H54 (cell line): ENCODE measurements around the gene FSTL4.
"Not testable (repeated sequence)": the region's sequence is repeated elsewhere in the genome, so short reads cannot be mapped to it uniquely, and the experiment has no call there.

ENCODE experiments used
- DNase-seq: peaks from one replicate; pipeline ENCODE4 v3.0.0; 2011; ENCODE audit warnings: low spot score, mixed read lengths; ENCODE audit not compliant: insufficient read length
- FAIRE-seq: peaks from 3 replicates; lab custom pipeline; 2011; peaks lifted over from hg19 to GRCh38; lab: Jason Lieb, UNC
- POLR2A ChIP-seq: IDR thresholded peaks from 2 replicates; pipeline ENCODE4 v1.6.1; 2011; ENCODE audit warnings: low read depth, mild to moderate bottlenecking, low read length

Gene FSTL4

DNA sequence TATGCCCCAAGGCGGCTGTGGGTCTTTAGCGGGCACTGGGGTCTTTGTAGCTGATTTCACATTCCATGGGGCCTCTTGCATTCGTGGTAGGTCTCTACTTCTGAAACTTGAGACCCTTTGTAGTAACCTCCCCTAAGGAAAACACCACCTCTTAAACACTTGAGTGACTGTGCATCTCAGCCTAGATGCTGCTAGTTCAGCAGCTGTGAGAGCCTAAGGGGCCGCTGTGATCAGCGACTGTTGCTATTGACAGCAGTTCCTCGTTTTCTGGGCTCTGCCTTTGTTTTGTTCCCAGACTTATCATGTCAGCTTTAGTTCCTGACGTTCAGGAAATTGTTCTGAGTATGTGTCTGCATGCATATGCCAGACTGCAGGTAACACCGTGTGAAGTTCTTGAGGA lies 389.4 kb downstream of the FSTL4 start:
- FAIRE-seq (no peak), DNase-seq (no peak)
- no peak for TF ChIP-seq POLR2A

DNA sequence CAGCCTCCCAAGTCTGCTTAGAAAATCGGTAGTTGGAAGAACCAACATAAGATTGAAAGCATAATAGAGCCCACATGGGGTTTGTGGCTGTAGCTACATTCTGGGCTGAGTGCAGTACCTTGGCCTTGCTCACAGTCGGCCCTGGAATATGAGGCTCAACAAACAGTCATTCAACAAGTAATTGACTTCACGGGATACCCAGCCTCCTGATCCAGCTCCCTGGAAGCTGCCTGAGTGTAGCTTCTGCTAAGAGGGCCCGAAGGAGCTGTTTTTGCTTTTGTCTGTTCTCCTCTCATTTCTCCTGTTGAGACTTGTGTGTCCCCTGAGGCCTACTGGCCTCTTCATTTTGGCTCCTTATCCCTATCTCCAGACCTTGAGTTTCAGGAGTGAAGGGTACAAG lies 389.8 kb downstream of the FSTL4 start:
- no peak for DNase-seq
- FAIRE-seq = no peak
- TF ChIP-seq POLR2A = no peak

DNA sequence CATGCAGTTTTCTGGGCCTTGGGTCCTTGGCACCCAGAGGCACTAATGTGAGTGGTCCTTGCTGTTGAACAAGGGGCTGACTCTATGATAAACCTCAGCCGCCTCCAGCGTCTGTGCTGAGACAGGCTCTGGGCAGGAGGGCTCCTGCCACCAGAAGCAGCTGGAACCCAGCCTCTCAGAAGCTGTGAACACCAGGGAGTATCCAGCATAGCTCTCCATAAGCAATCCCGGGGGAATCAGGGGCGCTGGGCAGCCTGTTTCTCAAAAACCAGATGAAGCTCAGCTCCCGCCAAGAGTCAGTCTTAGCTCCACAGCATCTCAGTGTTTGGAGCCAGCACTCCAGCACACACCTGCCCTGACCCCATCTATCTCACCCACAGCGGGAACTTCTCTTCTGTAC lies 390.3 kb downstream of the FSTL4 start:
- FAIRE-seq (no peak), DNase-seq (no peak)
- TF ChIP-seq POLR2A = no peak

DNA sequence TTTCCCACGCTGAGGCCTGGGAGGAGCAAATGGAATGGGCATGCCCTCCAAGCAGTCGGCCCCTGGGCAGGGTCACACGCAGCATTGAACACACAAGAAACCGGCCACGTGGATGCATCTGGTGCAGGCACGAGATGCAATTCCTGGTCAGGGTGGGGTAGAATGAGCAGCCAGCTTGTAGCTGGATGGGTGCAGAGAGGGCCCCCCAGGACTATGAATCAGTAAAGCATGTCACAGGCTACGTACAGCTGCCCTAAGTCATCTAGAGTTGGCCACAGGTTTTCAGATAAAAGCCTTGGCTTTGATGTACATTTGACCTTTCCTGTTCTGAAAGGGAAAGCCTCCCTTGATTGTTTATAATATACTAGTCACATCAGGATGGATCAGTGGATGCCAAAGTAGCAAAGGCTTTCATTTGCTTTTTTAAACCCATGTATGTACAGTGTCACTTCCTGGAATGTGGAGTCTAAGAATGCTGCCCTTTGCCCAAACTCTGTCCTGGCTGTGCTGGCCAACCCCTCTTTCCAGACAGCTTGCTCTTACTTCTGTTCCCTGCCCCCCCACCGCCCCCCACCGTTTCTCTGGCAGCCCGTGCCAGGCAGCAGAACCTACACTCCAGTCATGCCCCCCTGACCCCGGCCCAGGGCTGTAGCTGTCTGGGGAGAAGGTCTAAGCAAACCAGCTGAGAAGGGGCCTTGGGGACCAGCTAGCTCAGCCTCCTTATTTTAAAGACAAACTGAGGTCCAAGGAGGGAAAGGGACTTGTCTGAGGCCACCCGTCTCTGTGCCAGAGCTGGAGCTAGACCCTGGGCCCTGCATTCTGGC lies 391.3 kb downstream of the FSTL4 start:
- no peak for FAIRE-seq
- no peak for TF ChIP-seq POLR2A
- no peak for DNase-seq

DNA sequence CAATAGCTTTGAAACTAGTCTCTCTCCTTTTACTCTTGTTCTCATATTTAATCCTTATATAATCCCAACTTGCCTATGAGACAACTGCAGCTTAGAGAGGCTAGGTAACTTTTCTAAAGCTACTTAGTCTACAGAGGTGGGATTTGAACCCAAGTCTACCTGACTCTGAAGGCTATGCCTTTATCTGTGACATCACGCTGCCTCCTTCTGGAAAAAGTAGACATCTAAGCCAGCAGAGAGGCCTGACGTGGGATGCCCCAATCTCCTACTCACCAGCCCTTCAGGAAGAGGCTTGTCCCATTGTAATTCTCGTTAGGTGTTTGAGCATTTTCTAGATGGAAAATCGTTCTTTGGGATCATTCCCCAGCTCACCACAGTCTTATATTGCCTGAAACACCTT lies 393.0 kb downstream of the FSTL4 start:
- no peak for TF ChIP-seq POLR2A
- DNase-seq = no peak
- no peak for FAIRE-seq

DNA sequence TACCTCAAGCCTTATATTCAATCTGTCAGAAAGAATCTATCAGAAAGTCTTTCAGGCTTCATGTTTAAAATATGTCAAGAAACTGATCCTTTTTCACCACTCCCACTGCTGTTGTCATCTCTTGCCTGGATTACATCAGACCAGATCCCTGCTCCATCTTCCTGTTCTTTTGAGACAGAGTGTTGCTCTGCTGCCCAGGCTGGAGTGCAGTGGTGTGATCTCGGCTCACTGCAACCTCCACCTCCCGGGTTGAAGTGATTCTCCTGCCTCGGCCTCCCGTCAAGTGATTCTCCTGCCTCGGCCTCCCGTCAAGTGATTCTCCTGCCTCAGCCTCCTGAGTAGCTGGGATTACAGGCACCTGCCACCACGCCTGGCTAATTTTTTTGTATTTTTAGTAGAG lies 396.2 kb downstream of the FSTL4 start:
- DNase-seq, FAIRE-seq: not testable (repeated sequence)

DNA sequence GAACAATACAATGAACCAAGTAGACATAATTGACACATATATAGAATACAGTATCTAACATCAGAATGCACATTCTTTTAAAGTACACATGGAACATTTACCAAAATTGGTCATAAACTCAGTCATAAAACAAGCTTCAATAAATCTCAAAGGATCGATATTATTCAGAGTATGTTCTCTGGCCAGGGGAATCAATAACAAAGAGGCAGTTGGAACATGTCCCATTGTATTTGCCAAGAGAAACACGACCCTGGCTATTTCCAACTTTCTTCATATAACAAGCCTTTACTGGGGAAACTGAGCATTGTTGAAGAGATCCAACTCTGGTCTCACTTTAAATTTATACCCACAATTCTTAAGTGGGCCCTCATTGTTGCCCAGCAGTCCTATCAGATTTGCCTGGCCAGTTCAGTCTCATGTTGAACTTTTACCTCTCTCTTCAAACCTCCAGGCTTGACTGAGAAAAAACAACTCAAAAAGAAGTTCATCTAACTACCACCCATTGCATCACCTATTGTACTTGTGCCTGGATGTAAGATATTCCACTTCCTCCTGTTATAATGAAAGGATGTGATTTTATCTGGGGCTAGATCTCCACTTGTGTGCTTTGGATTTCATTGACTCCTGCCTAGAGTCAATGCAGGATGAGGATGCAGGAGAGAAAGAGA lies 398.1 kb downstream of the FSTL4 start:
- no peak for TF ChIP-seq POLR2A
- FAIRE-seq = no peak
- DNase-seq = no peak

DNA sequence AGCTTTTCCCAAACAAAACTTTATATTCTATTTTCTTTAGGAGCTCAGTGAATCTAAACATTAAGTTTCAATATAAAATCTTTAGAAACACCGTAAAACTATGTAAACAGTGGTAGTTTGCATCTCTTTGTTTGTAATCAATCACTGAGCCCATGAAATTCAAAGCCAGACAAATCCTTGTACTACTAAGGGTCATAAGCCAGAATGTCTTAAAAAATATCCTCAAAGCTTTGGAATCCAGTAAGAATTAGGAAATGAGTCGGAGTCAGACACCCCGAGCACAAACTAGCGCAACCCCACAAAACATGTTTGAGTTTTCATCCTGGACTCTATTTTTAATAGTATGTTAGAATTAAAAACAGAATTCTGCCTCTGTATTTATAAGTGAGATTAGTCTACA lies 406.7 kb downstream of the FSTL4 start:
- DNase-seq (no peak), FAIRE-seq (no peak)
- TF ChIP-seq POLR2A = no peak

DNA sequence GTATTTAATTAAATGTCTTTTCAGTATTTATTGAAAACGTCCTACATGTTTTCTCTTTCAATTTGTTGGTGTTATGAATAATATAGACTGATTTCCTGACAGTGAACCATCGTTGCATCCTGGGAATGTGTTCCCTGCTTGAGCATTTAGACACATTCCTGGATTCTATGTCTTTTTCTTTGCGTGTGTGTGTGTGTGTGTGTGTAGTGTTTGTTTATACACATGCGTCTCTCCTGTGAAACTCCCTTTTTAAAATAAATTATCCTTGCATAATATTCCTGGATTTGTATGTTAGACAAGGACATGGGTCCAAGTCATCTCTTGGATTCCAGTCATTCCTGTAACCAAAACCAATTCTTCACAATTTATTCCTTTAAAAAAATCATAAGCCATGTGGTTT lies 407.1 kb downstream of the FSTL4 start:
- FAIRE-seq = no peak
- DNase-seq = no peak
- TF ChIP-seq POLR2A = no peak

DNA sequence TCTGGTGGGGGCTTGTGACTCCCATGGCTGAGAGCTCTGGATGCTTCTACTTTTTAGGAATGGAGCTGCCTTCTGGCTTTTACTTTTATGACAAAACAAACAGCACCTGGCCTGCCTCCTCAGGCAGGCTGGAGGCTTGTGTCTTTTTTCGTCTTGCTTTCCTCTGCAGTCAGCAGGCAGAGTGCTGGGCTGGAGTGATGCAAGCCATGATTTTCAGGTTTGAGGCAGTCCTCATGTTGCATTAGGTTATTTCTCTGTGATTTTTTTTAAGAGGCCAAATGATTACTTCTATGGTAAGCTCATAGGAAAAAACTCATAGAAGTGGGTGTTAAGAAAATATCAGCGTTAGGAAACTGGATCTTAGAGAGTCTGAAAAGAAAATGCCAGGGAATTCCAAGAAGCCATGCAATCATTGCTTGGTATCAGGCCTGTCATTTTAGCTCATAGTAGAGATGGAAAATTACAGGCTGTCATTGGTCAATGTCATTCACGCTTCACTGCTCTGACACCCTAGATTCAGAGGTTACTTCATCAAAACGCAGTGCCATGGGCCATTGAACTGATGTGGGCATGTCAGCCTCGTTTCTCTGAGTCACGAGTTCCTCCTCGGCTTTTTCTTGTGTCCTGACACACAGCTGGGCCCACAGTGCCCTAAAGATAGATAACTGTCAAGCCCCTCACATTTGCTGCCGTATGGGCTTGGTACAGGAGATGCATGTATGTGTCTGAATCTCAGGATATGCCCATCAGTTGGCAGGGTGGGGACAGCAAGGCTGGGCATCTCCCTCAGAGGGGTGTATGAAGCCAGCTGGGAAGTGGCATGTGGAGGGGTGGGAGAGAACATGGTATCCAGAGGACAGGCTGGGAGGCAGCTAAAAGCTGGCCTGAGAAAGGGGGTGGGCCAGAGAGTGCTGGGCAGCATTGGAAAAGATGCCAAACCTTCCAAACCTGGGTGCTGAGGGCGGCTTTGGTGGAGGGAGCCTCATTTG lies 408.7 kb downstream of the FSTL4 start:
- TF ChIP-seq POLR2A = no peak
- FAIRE-seq (no peak), DNase-seq (no peak)

DNA sequence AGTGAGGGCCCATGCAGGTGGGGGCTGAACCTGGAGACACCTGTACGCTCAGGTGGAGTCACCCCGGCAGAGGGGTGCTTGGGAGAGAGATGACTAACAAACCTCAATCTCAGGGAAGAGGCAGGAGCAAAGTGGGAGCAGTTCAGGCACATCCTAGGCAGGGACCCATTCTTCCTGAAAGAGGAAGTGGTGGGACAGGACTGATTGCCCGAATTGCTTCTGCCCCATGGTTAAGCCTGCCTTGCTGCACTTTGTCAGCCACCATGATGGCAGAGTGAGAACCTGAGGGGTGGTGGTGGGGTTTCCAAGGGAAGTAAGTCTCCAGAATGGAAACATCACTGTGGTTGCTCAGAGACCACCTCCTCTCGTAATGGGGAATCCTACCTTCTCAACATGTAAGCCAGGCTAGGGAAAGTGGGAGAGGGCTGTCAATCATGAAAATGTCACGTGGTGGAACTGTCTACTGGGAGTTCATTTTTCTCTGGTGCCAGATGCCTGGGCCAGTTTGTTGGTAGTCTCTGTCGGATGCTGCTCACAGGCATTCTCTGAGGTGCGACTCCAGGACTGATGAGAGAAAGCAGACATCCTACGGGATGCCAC lies 410.2 kb downstream of the FSTL4 start:
- TF ChIP-seq POLR2A = no peak
- no peak for FAIRE-seq
- DNase-seq = no peak

DNA sequence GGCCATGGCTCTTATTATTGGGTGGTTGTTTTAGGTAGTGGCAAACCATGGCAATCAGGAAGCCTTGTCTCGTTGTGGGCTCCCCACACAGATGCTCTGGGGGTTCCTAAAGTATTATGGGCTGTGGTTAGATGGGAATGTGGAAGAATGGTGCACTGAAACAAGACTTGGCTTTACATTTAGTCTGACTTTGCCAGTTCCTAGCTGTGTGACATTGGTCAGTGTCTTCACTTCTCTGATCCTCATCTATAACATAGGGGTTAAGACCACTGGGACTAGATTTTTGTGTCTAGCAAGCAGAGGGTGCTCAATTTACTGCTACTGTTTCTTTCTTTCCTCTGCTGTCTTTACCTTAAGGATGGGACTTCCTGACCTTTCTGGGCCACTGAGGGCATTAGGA lies 411.0 kb downstream of the FSTL4 start:
- no peak for DNase-seq
- FAIRE-seq = no peak
- no peak for TF ChIP-seq POLR2A

DNA sequence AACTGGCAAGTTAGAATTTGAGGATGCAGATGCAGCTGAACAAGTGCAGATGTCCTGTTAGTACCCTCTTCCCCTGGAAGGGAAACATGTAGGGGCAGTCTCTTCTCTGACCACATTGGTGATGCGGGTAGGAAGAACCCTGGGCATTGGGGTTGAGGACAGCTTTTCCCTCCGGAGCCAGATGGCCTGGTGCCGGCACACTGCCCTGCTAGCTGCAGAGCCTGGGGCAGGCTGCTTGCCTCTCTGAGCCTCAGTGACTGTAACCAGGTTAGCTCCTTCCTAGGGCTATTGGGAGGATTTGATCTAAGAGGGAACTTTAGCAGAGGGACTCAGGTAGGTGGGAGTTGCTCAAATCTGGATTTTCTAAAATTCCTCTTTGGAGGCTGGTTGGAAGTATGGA lies 412.1 kb downstream of the FSTL4 start:
- no peak for TF ChIP-seq POLR2A
- DNase-seq = no peak
- no peak for FAIRE-seq
